Stimulated activated CD8-positive, alpha-beta memory T cell treated with anti-CD3 and anti-CD28 coated beads, Interleukin-7, amount 100 ng/mL, for 48 hours (primary cell): ENCODE data around the gene NOL11.
"Not testable (repeated sequence)": the region's sequence is repeated elsewhere in the genome, so short reads cannot be mapped to it uniquely, and the experiment has no call there.

ENCODE experiments used
- DNase-seq, 2 donors: peaks; one replicate each; pipeline ENCODE4 v3.0.0-alpha.2; 2020; ENCODE audit warnings: low read depth in 1 of 2; ENCODE audit errors: extremely low read depth in 1 of 2

NOL11 gene

DNA sequence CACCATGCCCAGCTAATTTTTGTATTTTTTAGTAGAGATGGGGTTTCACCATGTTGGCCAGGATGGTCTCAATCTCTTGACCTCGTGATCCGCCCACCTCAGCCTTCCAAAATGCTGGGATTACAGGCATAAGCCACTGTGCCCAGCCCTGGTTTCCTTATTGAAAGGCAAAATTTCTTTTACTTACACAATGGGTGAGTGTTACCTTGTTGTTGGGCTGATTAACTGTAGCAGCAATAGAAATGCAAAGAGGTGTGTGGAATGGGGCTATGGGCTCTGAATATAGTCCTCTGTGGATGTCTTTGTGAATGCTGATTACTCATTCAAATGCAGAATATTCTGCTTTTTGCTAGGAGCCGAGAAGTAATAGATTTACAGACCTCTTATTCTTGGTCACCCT lies 34.4 kb downstream of the NOL11 start:
- DNase-seq: not testable (repeated sequence)

- DNase-seq: no peak
Measured at GRCh38 chr17:67753026-67753425, 35.3 kb downstream of the NOL11 start.

- DNase-seq: no peak
Measured at GRCh38 chr17:67754001-67754400, 36.3 kb downstream of the NOL11 start.

- DNase-seq: not testable (repeated sequence)
Measured at GRCh38 chr17:67754686-67755085, 37.0 kb downstream of the NOL11 start.

DNA sequence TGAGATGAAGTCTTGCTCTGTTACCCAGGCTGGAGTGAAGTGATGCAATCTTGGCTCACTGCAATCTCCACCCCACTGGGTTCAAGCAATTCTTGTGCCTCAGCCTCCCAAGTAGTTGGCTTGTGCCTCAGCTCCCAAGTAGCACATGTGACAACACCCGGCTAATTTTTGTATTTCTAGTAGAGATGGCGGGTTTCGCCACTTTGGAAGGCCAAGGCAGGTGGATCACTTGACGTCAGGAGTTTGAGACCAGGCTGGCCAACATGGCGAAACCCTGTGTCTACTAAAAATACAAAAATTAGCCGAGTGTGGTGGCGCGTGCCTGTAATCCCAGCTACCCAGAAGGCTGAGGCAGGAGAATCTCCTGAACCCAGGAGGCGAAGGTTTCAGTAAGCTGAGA lies 39.0 kb downstream of the NOL11 start:
- DNase-seq: not testable (repeated sequence)

GRCh38 chr17:67759355-67760171 lies 41.8 kb downstream of the NOL11 start:
- no peak for DNase-seq

GRCh38 chr17:67765623-67766022 lies 47.9 kb downstream of the NOL11 start:
- no peak for DNase-seq

DNA sequence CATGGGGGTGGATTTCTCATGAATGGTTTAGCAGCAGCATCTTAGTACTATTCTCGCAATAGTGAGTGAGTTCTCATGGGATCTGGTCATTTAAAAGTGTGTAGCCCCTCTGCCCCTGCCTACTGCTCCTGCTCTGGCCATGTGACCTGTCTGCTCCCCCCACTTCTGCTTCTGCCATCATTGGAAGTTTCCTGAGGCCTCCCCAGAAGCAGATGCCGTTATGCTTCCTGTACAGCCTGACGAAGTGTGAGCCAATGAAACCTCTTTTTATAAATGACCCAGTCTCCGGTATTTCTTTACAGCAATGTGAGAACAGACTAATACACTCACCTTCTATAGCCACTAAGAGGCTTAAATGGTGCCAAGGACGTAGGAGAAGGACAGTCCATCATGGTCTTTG lies 51.5 kb downstream of the NOL11 start:
- no peak for DNase-seq

DNA sequence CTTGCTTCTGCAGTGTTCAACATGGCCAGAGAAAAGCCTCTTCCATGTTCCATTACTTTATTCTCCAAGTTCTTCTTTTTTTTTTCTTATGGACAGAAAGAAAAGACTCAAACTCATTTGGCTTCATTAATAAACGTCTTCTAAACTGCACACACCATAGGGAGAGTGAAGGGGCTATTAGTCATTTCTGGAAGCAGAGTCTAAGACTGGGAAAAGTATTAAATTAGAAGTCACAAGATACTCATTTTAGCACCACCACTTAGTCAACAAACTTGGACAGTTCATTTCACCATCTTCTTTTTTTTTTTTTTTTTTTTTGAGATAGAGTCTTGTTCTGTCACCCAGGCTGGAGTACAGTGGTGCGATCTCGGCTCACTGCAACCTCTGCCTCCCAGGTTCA lies 52.8 kb downstream of the NOL11 start:
- no peak for DNase-seq

- no peak for DNase-seq
Measured at GRCh38 chr17:67772679-67773078, 54.9 kb downstream of the NOL11 start.

GRCh38 chr17:67773246-67773645 lies 55.5 kb downstream of the NOL11 start:
- no peak for DNase-seq

DNA sequence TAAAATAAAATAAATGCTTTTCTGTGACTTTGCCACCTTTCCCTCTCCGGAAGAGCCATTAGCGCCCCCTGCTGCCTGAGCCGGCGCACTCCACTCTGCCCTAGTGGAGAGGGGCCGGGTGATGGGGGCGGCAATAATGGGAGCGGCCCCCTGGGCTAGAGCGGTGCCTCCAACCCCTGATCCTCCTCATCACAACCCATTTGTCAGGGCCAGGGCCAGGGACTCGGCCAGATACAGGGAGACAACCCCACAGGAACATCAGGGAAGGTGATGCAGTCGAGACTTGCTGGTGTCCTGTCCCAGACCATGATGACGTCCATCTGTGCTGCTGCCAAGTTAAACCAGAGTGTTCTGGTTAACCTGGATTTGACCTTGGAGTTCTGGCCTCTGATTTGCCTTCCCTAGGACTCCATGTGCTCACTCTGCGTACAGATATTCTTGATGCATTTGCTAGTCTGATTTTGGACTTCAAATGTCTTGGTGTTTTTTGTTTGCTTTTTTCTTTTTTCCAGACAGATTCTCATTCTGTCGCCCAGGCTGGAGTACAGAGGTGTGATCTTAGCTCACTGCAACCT lies 61.4 kb downstream of the NOL11 start:
- no peak for DNase-seq

DNA sequence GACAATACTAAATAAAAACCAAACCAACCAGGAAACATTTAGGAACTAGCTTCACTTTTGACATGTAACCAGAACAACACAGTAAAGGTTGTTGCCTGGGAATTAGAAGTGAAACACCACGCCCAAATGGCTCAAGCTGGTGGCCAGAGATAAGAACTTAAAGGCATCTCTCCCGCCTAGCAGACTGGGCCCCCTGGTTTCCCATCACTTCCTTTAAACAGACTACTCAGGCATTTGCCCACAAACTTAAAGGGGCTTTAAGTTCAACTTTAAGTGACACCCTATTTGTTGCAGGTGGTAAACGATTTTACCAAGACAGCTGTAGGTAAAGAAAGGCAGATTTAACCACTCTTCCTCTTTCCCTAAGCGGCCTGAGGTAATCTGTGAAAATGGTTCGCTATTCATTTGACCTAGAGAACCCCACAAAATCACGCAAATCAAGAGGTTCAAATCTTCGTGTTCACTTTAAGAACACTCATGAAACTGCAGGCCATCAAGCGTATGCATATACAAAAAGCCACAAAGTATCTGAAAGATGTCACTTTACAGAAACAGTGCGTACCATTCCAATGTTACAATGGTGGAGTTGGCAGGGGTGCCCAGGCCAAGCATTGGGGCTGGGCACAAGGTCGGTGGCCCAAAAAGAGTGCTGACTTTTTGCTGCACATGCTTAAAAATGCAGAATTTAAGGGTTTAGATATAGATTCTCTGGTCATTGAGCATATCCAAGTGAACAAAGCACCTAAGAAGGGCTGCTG lies 66.8 kb downstream of the NOL11 start:
- no peak for DNase-seq

DNA sequence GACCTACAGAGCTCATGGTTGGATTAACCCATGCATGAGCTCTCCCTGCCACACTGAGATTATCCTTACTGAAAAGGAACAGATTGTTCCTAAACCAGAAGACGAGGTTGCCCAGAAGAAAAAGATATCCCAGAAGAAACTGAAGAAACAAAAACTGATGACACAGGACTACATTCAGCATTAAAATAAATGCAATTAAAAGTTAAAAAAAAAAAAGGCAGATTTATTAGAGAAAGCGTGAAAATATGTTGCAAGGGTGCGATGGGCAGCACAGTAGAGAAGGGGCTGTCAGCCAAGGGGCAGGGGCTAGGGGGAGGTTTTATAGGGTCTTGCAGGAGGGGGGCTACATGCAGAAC lies 67.4 kb downstream of the NOL11 start:
- no peak for DNase-seq

GRCh38 chr17:67785504-67785903 lies 67.8 kb downstream of the NOL11 start:
- DNase-seq: no peak
